SU-DHL-6 (cell line): Measurements from ENCODE around the gene LEMD2.

ENCODE experiments used
- H2AFZ ChIP-seq: fragments of 200-600 bp; sonication (generic); 2 replicates; pipeline ENCODE4 v1.6.1; 2014; ENCODE audit warnings: low read depth, mild to moderate bottlenecking, moderate library complexity, mixed read lengths, antibody characterized with exemption, low read length; ENCODE audit not compliant: severe bottlenecking
- H3F3A ChIP-seq: fragments of 200-600 bp; shearing (Covaris generic); 2 replicates; pipeline ENCODE4 v1.6.0; 2016; ENCODE audit warnings: antibody characterized with exemption, mild to moderate bottlenecking; ENCODE audit not compliant: insufficient read depth
- H3K27ac ChIP-seq: fragments of 200-600 bp; sonication (generic); 2 replicates; pipeline ENCODE4 v1.5.1; 2016; ENCODE audit warnings: low read depth, mild to moderate bottlenecking, low read length, moderate library complexity, mixed read lengths
- H3K27me3 ChIP-seq: fragments of 200-600 bp; sonication (generic), shearing (Covaris generic); 2 replicates; pipeline ENCODE4 v1.6.0; 2014; ENCODE audit warnings: mild to moderate bottlenecking, low read length
- H3K36me3 ChIP-seq: fragments of 200-600 bp; sonication (generic); 2 replicates; pipeline ENCODE4 v1.6.1; 2014; ENCODE audit warnings: mild to moderate bottlenecking, low read length, mixed read lengths
- H3K4me2 ChIP-seq: fragments of 300-600, 200-600 bp; shearing (Covaris generic), sonication (generic); 2 replicates; pipeline ENCODE4 v1.6.0; 2014; ENCODE audit warnings: low read length, low read depth, mild to moderate bottlenecking; ENCODE audit not compliant: poor library complexity, severe bottlenecking
- H3K4me3 ChIP-seq: fragments of 200-600 bp; sonication (generic); 2 replicates; pipeline ENCODE4 v1.5.1; 2014; ENCODE audit warnings: antibody characterized with exemption, low read length, mild to moderate bottlenecking, mixed read lengths; ENCODE audit not compliant: insufficient read depth, poor library complexity, severe bottlenecking
- H3K79me2 ChIP-seq: fragments of 200-600 bp; sonication (generic); 2 replicates; pipeline ENCODE4 v1.6.1; 2014; ENCODE audit warnings: mild to moderate bottlenecking, low read length, moderate library complexity; ENCODE audit not compliant: insufficient read depth
- H3K9ac ChIP-seq: fragments of 200-600 bp; sonication (generic); 2 replicates; pipeline ENCODE4 v1.7.0; 2014; ENCODE audit warnings: mild to moderate bottlenecking, low read length
- H3K9me2 ChIP-seq: fragments of 200-600 bp; sonication (generic); replicated peaks from 2 replicates; pipeline ENCODE4 v1.6.1; 2014; ENCODE audit warnings: low read length; ENCODE audit not compliant: insufficient read depth
- H3K9me3 ChIP-seq: fragments of 200-600 bp; sonication (generic); 2 replicates; pipeline ENCODE4 v1.6.1; 2014; ENCODE audit warnings: low read length, mixed read lengths; ENCODE audit not compliant: insufficient read depth
- H4K20me1 ChIP-seq: fragments of 200-600 bp; sonication (generic); 2 replicates; pipeline ENCODE4 v1.6.1; 2014; ENCODE audit warnings: low read depth, mild to moderate bottlenecking, antibody characterized with exemption, low read length, moderate library complexity, mixed read lengths
- EZH2phosphoT487 ChIP-seq: fragments of 200-600 bp; sonication (generic), shearing (Covaris generic); conservative IDR thresholded peaks from 2 replicates; pipeline ENCODE4 v1.6.1; 2018; ENCODE audit warnings: mild to moderate bottlenecking, antibody characterized with exemption, low read length, moderate library complexity, mixed read lengths
- TF ChIP-seq, protein P1 (sequence below): fragments of 200-600 bp; sonication (generic); IDR thresholded peaks from one replicate; pipeline ENCODE4 v1.5.1; 2017; ENCODE audit warnings: antibody characterized with exemption, mild to moderate bottlenecking, low read length, moderate library complexity; ENCODE audit not compliant: insufficient read depth, poor library complexity, severe bottlenecking

Gene LEMD2

DNA sequence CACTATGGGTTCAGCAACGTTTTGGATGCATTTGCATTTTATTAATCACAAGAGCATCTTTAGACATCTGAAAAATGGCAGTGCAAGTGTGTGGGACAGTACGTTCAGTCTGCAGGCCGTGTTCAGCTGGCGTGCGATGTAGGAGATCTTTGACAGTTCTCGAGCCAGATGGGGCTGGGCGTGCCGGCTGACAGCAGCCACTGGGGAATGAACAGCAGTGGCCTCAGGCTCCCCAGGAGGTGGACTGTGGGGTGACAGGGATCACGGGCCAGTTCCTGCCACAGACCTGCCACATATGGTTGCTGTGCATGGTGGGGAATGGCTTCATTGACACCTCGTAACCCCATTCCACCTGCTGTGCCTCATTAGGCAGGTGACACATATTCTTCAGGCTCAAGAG is 31.3 kb upstream of the LEMD2 start:
- no peaks in the 10 kb centered on the region for H3K79me2 ChIP-seq
- H3K27me3 ChIP-seq, result no peaks in the 10 kb centered on the region
- no peak overlapping the region for H2AFZ ChIP-seq
- H3K9ac ChIP-seq, result no peak overlapping the region
- H3K27ac ChIP-seq, result no peak overlapping the region
- TF ChIP-seq EZH2phosphoT487, result no peak
- TF ChIP-seq, protein P1, sequence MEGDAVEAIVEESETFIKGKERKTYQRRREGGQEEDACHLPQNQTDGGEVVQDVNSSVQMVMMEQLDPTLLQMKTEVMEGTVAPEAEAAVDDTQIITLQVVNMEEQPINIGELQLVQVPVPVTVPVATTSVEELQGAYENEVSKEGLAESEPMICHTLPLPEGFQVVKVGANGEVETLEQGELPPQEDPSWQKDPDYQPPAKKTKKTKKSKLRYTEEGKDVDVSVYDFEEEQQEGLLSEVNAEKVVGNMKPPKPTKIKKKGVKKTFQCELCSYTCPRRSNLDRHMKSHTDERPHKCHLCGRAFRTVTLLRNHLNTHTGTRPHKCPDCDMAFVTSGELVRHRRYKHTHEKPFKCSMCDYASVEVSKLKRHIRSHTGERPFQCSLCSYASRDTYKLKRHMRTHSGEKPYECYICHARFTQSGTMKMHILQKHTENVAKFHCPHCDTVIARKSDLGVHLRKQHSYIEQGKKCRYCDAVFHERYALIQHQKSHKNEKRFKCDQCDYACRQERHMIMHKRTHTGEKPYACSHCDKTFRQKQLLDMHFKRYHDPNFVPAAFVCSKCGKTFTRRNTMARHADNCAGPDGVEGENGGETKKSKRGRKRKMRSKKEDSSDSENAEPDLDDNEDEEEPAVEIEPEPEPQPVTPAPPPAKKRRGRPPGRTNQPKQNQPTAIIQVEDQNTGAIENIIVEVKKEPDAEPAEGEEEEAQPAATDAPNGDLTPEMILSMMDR, result no peak
- H3F3A ChIP-seq, result no peaks in the 10 kb centered on the region
- H3K9me2 ChIP-seq, result no peaks in the 10 kb centered on the region
- H3K4me3 ChIP-seq, result no peak overlapping the region
- no peaks in the 10 kb centered on the region for H3K36me3 ChIP-seq
- no peaks in the 10 kb centered on the region for H3K9me3 ChIP-seq
- no peak overlapping the region for H3K4me2 ChIP-seq
- no peaks in the 10 kb centered on the region for H4K20me1 ChIP-seq

DNA sequence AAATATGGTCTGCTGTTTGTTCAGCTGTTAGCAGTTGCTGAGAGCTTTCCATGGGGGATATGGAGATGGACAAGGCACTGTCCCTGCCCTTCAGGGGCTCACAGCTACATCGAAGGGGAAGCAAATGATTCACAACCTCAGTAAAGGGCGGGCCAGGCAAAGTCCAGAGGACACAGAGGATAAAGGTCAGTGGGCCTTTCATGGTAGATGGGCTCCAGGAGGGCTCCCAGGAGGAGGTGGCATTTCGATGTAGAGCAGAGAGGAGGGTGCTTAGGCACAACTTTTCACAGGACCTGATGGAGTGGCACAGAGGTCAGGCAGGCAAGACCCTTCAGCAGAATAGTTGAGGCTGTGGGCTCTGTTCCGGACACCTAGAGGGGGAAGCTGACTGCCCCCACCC is 30.1 kb upstream of the LEMD2 start:
- Histone ChIP-seq H3K4me3 (no peak overlapping the region), H3K4me2 (no peak overlapping the region), H3K9ac (no peak overlapping the region), H3K79me2 (no peaks in the 10 kb centered on the region), H4K20me1 (no peaks in the 10 kb centered on the region), H3K9me3 (no peaks in the 10 kb centered on the region), H2AFZ (no peak overlapping the region), H3K9me2 (no peaks in the 10 kb centered on the region), H3K27ac (no peak overlapping the region), H3K27me3 (no peaks in the 10 kb centered on the region), H3F3A (no peaks in the 10 kb centered on the region), H3K36me3 (no peaks in the 10 kb centered on the region)
- TF ChIP-seq, protein P1, result no peak
- no peak for TF ChIP-seq EZH2phosphoT487

DNA sequence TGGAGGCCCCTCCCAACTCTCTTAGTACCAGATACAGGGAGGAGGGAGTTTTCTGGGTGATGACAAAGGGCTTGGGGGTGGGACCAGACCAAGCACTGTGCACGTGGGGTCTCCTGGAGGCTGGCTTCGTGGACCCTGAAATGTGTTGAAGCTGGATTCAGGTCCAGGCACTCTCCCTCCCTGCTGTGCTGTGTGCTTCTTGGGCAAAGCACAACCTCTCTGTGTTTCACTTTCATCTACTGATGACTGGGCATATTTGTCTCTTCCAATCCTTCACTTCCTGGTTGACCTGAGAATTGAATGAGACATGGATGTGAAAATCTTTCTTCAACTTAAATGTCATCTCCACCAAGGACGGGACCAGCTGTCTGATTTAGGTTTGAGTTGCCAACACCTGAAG is 29.4 kb upstream of the LEMD2 start:
- Histone ChIP-seq H3K4me2 (no peak overlapping the region), H4K20me1 (no peaks in the 10 kb centered on the region), H3K9ac (no peak overlapping the region), H3F3A (no peaks in the 10 kb centered on the region), H3K9me2 (no peaks in the 10 kb centered on the region), H3K9me3 (no peaks in the 10 kb centered on the region), H3K36me3 (no peaks in the 10 kb centered on the region), H3K79me2 (no peaks in the 10 kb centered on the region), H3K27me3 (no peaks in the 10 kb centered on the region), H3K27ac (no peak overlapping the region), H3K4me3 (no peak overlapping the region), H2AFZ (no peak overlapping the region)
- TF ChIP-seq, protein P1, result no peak
- TF ChIP-seq EZH2phosphoT487, result no peak
